ENCODE measurements around the gene SAFB. TPM values are rescaled to one million over a fixed set of nuclear protein-coding genes. Genes with fewer than 3 reads are reported as not detected.

The SAFB gene
- total and polyA plus RNA-seq, 2 of the 4 experiments (the other 2 are of a cell fraction) = 18.5 to 41.2 TPM

DNA sequence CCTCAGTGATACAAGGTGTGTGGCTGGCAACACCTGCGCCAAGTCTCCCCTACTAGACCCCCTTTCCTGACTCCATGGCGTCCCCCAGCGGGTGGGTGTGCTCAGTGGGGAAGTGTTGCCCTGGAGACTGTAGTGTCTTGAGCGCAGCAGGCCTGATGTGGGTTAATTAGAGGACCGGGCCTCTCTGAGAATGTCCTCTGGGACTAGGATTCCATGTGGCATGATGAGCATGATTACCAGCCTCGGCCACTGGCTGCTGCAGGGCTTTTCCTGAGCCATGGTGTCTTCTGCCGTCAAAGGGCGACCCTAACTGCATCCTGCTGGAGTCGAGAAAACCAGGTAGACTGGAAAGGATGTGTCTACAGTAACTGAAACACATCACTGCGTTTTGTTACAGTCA is 29.4 kb downstream of the SAFB start:
- Histone ChIP-seq H3K4me3 (ENCODE audit: insufficient read depth, low read depth, low read length) (no peak overlapping the region), H2AK9ac (replicated peaks; ENCODE audit: low read depth, low read length, poor library complexity) (no peak overlapping the region), H2AK5ac (ENCODE audit: low read depth, low read length) (no peak overlapping the region), H3K27me3 (ENCODE audit: control insufficient read depth, insufficient read depth, low read length) (no peaks in the 10 kb centered on the region), H3K36me3 (ENCODE audit: control insufficient read depth, insufficient read depth, low read length) (peaks cover 68% of the 10 kb centered on the region), H3K9me1 (ENCODE audit: insufficient read depth, low read length) (peaks cover 3% of the 10 kb centered on the region; the same call in 1 of the 2 replicates), H2AFZ (replicated peaks; ENCODE audit: low read length, poor library complexity) (no peak overlapping the region), H2BK20ac (ENCODE audit: low read depth, low read length) (no peak overlapping the region), H4K8ac (ENCODE audit: low read depth in 2 of 2, low read length in 2 of 2) (no peak overlapping the region), H3K18ac (ENCODE audit: low read depth, low read length) (no peak overlapping the region), H3K4me2 (ENCODE audit: low read depth, low read length) (no peak overlapping the region), H3K9ac (ENCODE audit: low read depth, low read length) (no peak overlapping the region), H3K79me1 (ENCODE audit: low read depth in 1 of 2, low read length in 2 of 2) (peaks cover 26 to 45% of the 10 kb centered on the region in 2 experiments), H2BK5ac (ENCODE audit: low read depth, low read length, poor library complexity, severe bottlenecking) (no peak overlapping the region), H4K5ac (ENCODE audit: low read depth, low read length) (no peak overlapping the region), H3K9me3 (ENCODE audit: control insufficient read depth, insufficient read depth, low read length) (no peaks in the 10 kb centered on the region), H3K4ac (ENCODE audit: low read depth, low read length) (no peak overlapping the region), H4K91ac (ENCODE audit: insufficient read depth, low read depth, low read length) (no peak overlapping the region), H3K4me1 (ENCODE audit: control insufficient read depth, insufficient read depth, low read length) (no peaks in the 10 kb centered on the region), H4K20me1 (ENCODE audit: insufficient read depth, low read length) (peaks cover 5% of the 10 kb centered on the region), H3K56ac (ENCODE audit: extremely low read depth, insufficient read depth, low read length) (no peak overlapping the region), H3K14ac (replicated peaks; ENCODE audit: low read depth, low read length) (no peak overlapping the region), H3K27ac (ENCODE audit: insufficient read depth, low read length) (no peak overlapping the region), H2BK15ac (ENCODE audit: low read depth, low read length) (no peak overlapping the region), H2BK120ac (ENCODE audit: low read depth, low read length) (no peak overlapping the region), H3K23ac (ENCODE audit: low read depth, low read length) (no peak overlapping the region)
- POLR2A ChIA-PET (ENCODE audit: unreplicated experiment) = no interaction called here
- BruUV-seq (replicated peaks) = no TSS peak
- dilution Hi-C loops (cut with HindIII; ENCODE audit: low sequenced_read_pairs, unreplicated experiment) = no loop called here
- TF ChIP-seq USF2 (IDR thresholded peaks at IDR 0.05; ENCODE audit: low read depth, low read length) (no peak), RAD21 (IDR thresholded peaks at IDR 0.05; ENCODE audit: low read length) (no peak), SMC3 (IDR thresholded peaks at IDR 0.05; ENCODE audit: low read depth, low read length) (no peak), MAZ (IDR thresholded peaks at IDR 0.05; ENCODE audit: borderline replicate concordance, low read depth, low read length) (no peak), CHD1 (IDR thresholded peaks at IDR 0.05; ENCODE audit: low read depth, low read length) (no peak), BHLHE40 (IDR thresholded peaks at IDR 0.05; ENCODE audit: low read depth, low read length) (no peak), MAFK (IDR thresholded peaks at IDR 0.05; ENCODE audit: low read depth, low read length) (no peak), FOS (IDR thresholded peaks at IDR 0.05; ENCODE audit: low read depth, low read length) (no peak), CTCF (conservative IDR thresholded peaks at IDR 0.05; ENCODE audit: low read depth, low read length) (no peak), RCOR1 (IDR thresholded peaks at IDR 0.05; ENCODE audit: insufficient replicate concordance, low read length) (no peak), RFX5 (IDR thresholded peaks at IDR 0.05; ENCODE audit: low read depth, low read length) (no peak), CEBPB (IDR thresholded peaks at IDR 0.05; ENCODE audit: low read depth, low read length) (no peak), MXI1 (IDR thresholded peaks at IDR 0.05; ENCODE audit: borderline replicate concordance, low read depth, low read length) (no peak), NFE2L2 (IDR thresholded peaks at IDR 0.05; ENCODE audit: low read depth, low read length) (no peak), POLR2A (IDR thresholded peaks at IDR 0.05; ENCODE audit: low read depth, low read length) (no peak), ELK1 (IDR thresholded peaks at IDR 0.05; ENCODE audit: borderline replicate concordance, low read depth, low read length) (no peak)
- CTCF ChIA-PET = no interaction called here
- no peak for ATAC-seq (ENCODE audit: low read depth)
- in situ Hi-C loops (cut with MboI; ENCODE audit: low sequenced_read_pairs) = no loop called here
- DNase-seq = no peak
- 93% methylated on average over 6 of the region's 10 CpGs; no CpG with 5 or more reads in 1 of the 2 experiments for WGBS, 2 experiments (ENCODE audit: extremely low coverage in 2 of 2, insufficient read length in 1 of 2)
- intact Hi-C loops (cut with micrococcal nuclease) = no loop called here
